ENCODE results near the gene DTNBP1. TPM values are rescaled to one million over a fixed set of nuclear protein-coding genes. Genes with fewer than 3 reads are reported as not detected.
A peak's percentile ranks its signal among the peaks of the same experiment; 100 is the strongest.

The DTNBP1 gene
- total and polyA plus RNA-seq, 2 of the 13 experiments (the other 11 are each of a cell fraction or from before 2014, with no cell fraction given), result 6.6 to 19.1 TPM

DNA sequence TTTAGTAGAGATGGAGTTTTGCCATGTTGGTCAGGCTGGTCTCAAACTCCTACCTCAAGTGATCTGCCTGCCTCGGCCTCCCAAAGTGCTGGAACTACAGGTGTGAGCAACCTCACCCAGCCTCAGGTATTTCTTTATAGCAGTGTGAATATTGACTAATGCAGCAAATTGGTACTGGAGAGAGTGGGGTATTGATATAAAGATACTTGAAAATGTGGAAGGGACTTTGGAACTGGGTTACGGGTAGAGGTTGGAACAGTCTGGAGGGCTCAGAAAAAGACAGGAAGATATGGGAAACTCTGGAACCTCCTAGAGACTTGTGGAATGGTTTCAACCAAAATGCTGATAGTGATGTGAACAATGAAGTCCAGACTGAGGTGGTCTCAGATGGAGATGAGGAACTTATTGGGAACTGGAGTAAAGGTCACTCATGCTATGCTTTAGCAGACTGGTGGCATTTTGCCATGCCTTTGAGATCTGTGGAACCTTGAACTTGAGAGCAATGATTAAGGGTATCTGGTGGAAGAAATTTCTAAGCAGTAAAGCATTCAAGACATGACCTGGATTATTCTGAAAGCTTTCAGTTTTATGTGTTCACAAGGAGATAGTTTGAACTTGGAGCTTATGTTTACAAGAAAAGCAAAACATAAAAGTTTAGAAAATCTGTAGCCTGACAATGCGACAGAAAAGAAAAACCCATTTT, 127.2 kb downstream of the DTNBP1 start:
- no peaks in the 10 kb centered on the region for H3K27me3 ChIP-seq (ENCODE audit: control insufficient read depth in 1 of 2, insufficient read depth in 2 of 2, low read length in 2 of 2)
- no peaks in the 10 kb centered on the region for H4K20me1 ChIP-seq (ENCODE audit: insufficient read depth, low read length)
- H3K27ac ChIP-seq (ENCODE audit: extremely low read length, insufficient read depth, low read length), result no peak overlapping the region
- BruUV-seq (replicated peaks), result no TSS peak
- in situ Hi-C loops (cut with HindIII; ENCODE audit: extremely low pct_ligation_motif_present, low pct_unique_long_range_greater_than_20kb), result no loop called here
- peaks cover 0 to 8% of the 10 kb centered on the region in 2 experiments; a peak in 3 of 5 replicates for H3K36me3 ChIP-seq (replicated peaks in 1 of 2; ENCODE audit: control insufficient read depth in 1 of 2, insufficient read depth in 2 of 2, low read length in 2 of 2)
- ATAC-seq (no peak), FAIRE-seq (no peak), DNase-seq (ENCODE audit: low spot score) (no peak)
- H3K79me2 ChIP-seq (ENCODE audit: insufficient read depth, low read length), result no peaks in the 10 kb centered on the region
- POLR2A ChIA-PET, result no interaction called here
- 98% methylated on average over 3 of the region's 3 CpGs for WGBS (ENCODE audit: low lambda C conversion rate)
- no peak overlapping the region for H3K4me2 ChIP-seq (ENCODE audit: low read depth, low read length)
- no peak overlapping the region for H3K4me3 ChIP-seq (replicated peaks in 1 of 3; ENCODE audit: insufficient read depth in 1 of 3, low read depth in 2 of 3, low read length in 3 of 3)
- H3K4me1 ChIP-seq (ENCODE audit: insufficient read depth, low read length), result peaks cover 12% of the 10 kb centered on the region
- no peak for TF ChIP-seq NFE2 (CRISPR knock-in tag; IDR thresholded peaks at IDR 0.05)
- 0 out of 2 replicates have a peak, but pooled peaks have one; percentile 21 for TF ChIP-seq PPARG (CRISPR knock-in tag; conservative IDR thresholded peaks at IDR 0.05)
- no peak for TF ChIP-seq ELF4 (CRISPR knock-in tag; IDR thresholded peaks at IDR 0.05; ENCODE audit: borderline replicate concordance)
- intact Hi-C loops (cut with micrococcal nuclease; ENCODE audit: unreplicated experiment), result no loop called here
- CTCF ChIA-PET (ENCODE audit: low intra/inter-chr PET ratio, low total read pairs), result no interaction called here
- H3K9ac ChIP-seq (ENCODE audit: insufficient read depth, low read depth, low read length), result no peak overlapping the region
- no peak overlapping the region for H2AFZ ChIP-seq (ENCODE audit: low read length)
- no peaks in the 10 kb centered on the region for H3K9me3 ChIP-seq (ENCODE audit: low read length)

GRCh38 chr6:15534974-15535373, 127.9 kb downstream of the DTNBP1 start:
- in situ Hi-C loops (cut with HindIII; ENCODE audit: extremely low pct_ligation_motif_present, low pct_unique_long_range_greater_than_20kb) (no loop called here), intact Hi-C loops (cut with micrococcal nuclease; ENCODE audit: unreplicated experiment) (no loop called here)
- no TSS peak for BruUV-seq (replicated peaks)
- H3K4me2 ChIP-seq (ENCODE audit: low read depth, low read length), result no peak overlapping the region
- H3K9me3 ChIP-seq (ENCODE audit: low read length), result no peaks in the 10 kb centered on the region
- WGBS (ENCODE audit: low lambda C conversion rate), result 91% methylated on average over 3 of the region's 3 CpGs
- ChIA-PET POLR2A (no interaction called here), CTCF (ENCODE audit: low intra/inter-chr PET ratio, low total read pairs) (no interaction called here)
- no peaks in the 10 kb centered on the region for H4K20me1 ChIP-seq (ENCODE audit: insufficient read depth, low read length)
- H3K79me2 ChIP-seq (ENCODE audit: insufficient read depth, low read length), result no peaks in the 10 kb centered on the region
- no peak for FAIRE-seq
- H3K4me1 ChIP-seq (ENCODE audit: insufficient read depth, low read length), result peaks cover 12% of the 10 kb centered on the region
- no peak for ATAC-seq
- H3K36me3 ChIP-seq (replicated peaks in 1 of 2; ENCODE audit: control insufficient read depth in 1 of 2, insufficient read depth in 2 of 2, low read length in 2 of 2), result peaks cover 0 to 8% of the 10 kb centered on the region in 2 experiments; a peak in 3 of 5 replicates
- TF ChIP-seq ZNF263 (CRISPR knock-in tag; IDR thresholded peaks at IDR 0.05) (no peak), REL (CRISPR knock-in tag; conservative IDR thresholded peaks at IDR 0.05) (no peak), SOX6 (IDR thresholded peaks at IDR 0.05) (no peak), SOX6 (CRISPR knock-in tag; IDR thresholded peaks at IDR 0.05) (no peak), CTCF (CRISPR knock-in tag; IDR thresholded peaks at IDR 0.05) (no peak), SRF (IDR thresholded peaks at IDR 0.05; ENCODE audit: low read depth, low read length) (no peak), ZNF335 (CRISPR knock-in tag; IDR thresholded peaks at IDR 0.05) (no peak), KDM5A (IDR thresholded peaks at IDR 0.05; ENCODE audit: borderline replicate concordance, low read length) (no peak), GABPA (IDR thresholded peaks at IDR 0.05; ENCODE audit: low read depth, low read length) (no peak), GABPA (CRISPR knock-in tag; IDR thresholded peaks at IDR 0.05; ENCODE audit: low read depth) (no peak), NFIB (CRISPR knock-in tag; IDR thresholded peaks at IDR 0.05; ENCODE audit: borderline replicate concordance) (no peak), ZNF550 (CRISPR knock-in tag; IDR thresholded peaks at IDR 0.05; ENCODE audit: borderline replicate concordance) (no peak)
- TF ChIP-seq, protein P1, sequence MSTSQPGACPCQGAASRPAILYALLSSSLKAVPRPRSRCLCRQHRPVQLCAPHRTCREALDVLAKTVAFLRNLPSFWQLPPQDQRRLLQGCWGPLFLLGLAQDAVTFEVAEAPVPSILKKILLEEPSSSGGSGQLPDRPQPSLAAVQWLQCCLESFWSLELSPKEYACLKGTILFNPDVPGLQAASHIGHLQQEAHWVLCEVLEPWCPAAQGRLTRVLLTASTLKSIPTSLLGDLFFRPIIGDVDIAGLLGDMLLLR (CRISPR knock-in tag; IDR thresholded peaks at IDR 0.05), result no peak
- DNase-seq (ENCODE audit: low spot score), result no peak
- H3K27ac ChIP-seq (ENCODE audit: extremely low read length, insufficient read depth, low read length), result no peak overlapping the region
- H3K9ac ChIP-seq (ENCODE audit: insufficient read depth, low read depth, low read length), result no peak overlapping the region
- H3K27me3 ChIP-seq (ENCODE audit: control insufficient read depth in 1 of 2, insufficient read depth in 2 of 2, low read length in 2 of 2), result no peaks in the 10 kb centered on the region
- H3K4me3 ChIP-seq (replicated peaks in 1 of 3; ENCODE audit: insufficient read depth in 1 of 3, low read depth in 2 of 3, low read length in 3 of 3), result no peak overlapping the region
- no peak overlapping the region for H2AFZ ChIP-seq (ENCODE audit: low read length)

All from HepG2 (cell line).